IMR-90 (cell line): ENCODE data around the gene FSTL5. TPM values are rescaled to one million over a fixed set of nuclear protein-coding genes. Genes with fewer than 3 reads are reported as not detected.

Experiments used
- ATAC-seq: fragments of 200-7000 bp; cut with Tn5 transposase; 2 replicates; pipeline ENCODE4 v1.9.1; 2020; ENCODE audit warnings: low read depth, mild to moderate bottlenecking, moderate library complexity
- BruUV-seq: library from RNA; stranded (reverse); fragments of 400-500 nt; replicated peaks from 2 replicates; lab custom pipeline; 2021; lab: Mats Ljungman, UMichigan
- CTCF ChIA-PET: fragments of 300-600 bp; formaldehyde crosslinking; extraction: SDS; loops from one replicate; lab custom pipeline; 2021; ENCODE audit warnings: antibody characterized with exemption; lab: Yijun Ruan, JAX
- POLR2A ChIA-PET: fragments of 300-600 bp; sonication (Branson Sonifier 250); formaldehyde crosslinking; loops from one replicate; lab custom pipeline; 2022; ENCODE audit warnings: antibody characterized with exemption; ENCODE audit not compliant: unreplicated experiment; lab: Charles Lee
- DNase-seq: peaks from one replicate; pipeline ENCODE4 v3.0.0; 2013
- H2AFZ ChIP-seq: replicated peaks from 2 replicates; pipeline ENCODE3; 2013; ENCODE audit warnings: low read length, mild to moderate bottlenecking; ENCODE audit not compliant: poor library complexity
- H2AK5ac ChIP-seq: 2 replicates; pipeline ENCODE4 v1.6.1; 2013; ENCODE audit warnings: low read depth, low read length, inconsistent platforms
- H2AK9ac ChIP-seq: replicated peaks from 2 replicates; pipeline ENCODE3; 2013; ENCODE audit warnings: mild to moderate bottlenecking, low read depth, low read length, moderate library complexity; ENCODE audit not compliant: poor library complexity
- H2BK120ac ChIP-seq: 2 replicates; pipeline ENCODE4 v1.6.1; 2013; ENCODE audit warnings: low read depth, low read length, inconsistent platforms
- H2BK15ac ChIP-seq: 3 replicates; pipeline ENCODE4 v1.6.1; 2013; ENCODE audit warnings: low read depth, low read length, inconsistent platforms
- H2BK20ac ChIP-seq: 2 replicates; pipeline ENCODE4 v1.6.1; 2013; ENCODE audit warnings: low read depth, mild to moderate bottlenecking, inconsistent platforms, low read length, moderate library complexity
- H2BK5ac ChIP-seq: 2 replicates; pipeline ENCODE4 v1.6.1; 2013; ENCODE audit warnings: mild to moderate bottlenecking, low read depth, low read length, inconsistent platforms; ENCODE audit not compliant: poor library complexity, severe bottlenecking
- H3K14ac ChIP-seq: replicated peaks from 2 replicates; pipeline ENCODE4 v1.6.1; 2013; ENCODE audit warnings: low read depth, low read length, inconsistent platforms
- H3K18ac ChIP-seq: 2 replicates; pipeline ENCODE4 v1.6.1; 2013; ENCODE audit warnings: low read depth, low read length, control low read depth
- H3K23ac ChIP-seq: 2 replicates; pipeline ENCODE4 v1.6.1; 2013; ENCODE audit warnings: low read depth, low read length, inconsistent platforms
- H3K27ac ChIP-seq: 2 replicates; pipeline ENCODE4 v1.5.1; 2013; ENCODE audit warnings: mild to moderate bottlenecking, control low read depth, low read length; ENCODE audit not compliant: insufficient read depth
- H3K27me3 ChIP-seq: 2 replicates; pipeline ENCODE4 v1.6.1; 2013; ENCODE audit warnings: low read length; ENCODE audit not compliant: control insufficient read depth, insufficient read depth
- H3K36me3 ChIP-seq: 2 replicates; pipeline ENCODE4 v1.6.1; 2013; ENCODE audit warnings: low read length, mixed read lengths; ENCODE audit not compliant: control insufficient read depth, insufficient read depth
- H3K4ac ChIP-seq: 2 replicates; pipeline ENCODE4 v1.6.1; 2013; ENCODE audit warnings: low read depth, low read length, inconsistent platforms
- H3K4me1 ChIP-seq: 2 replicates; pipeline ENCODE4 v1.6.1; 2013; ENCODE audit warnings: low read length, mixed read lengths; ENCODE audit not compliant: control insufficient read depth, insufficient read depth
- H3K4me2 ChIP-seq: 2 replicates; pipeline ENCODE4 v1.6.1; 2013; ENCODE audit warnings: low read depth, mild to moderate bottlenecking, control low read depth, low read length, moderate library complexity
- H3K4me3 ChIP-seq: 2 replicates; pipeline ENCODE4 v1.5.1; 2013; ENCODE audit warnings: low read depth, mild to moderate bottlenecking, control low read depth, low read length, moderate library complexity; ENCODE audit not compliant: insufficient read depth
- H3K56ac ChIP-seq: 2 replicates; pipeline ENCODE4 v1.6.1; 2013; ENCODE audit warnings: low read length, inconsistent platforms; ENCODE audit not compliant: insufficient read depth; ENCODE audit errors: extremely low read depth
- H3K79me1 ChIP-seq, 2 experiments: 2 replicates each; pipeline ENCODE4 v1.6.1; 2013; ENCODE audit warnings: low read length in 2 of 2, inconsistent platforms in 1 of 2, low read depth in 1 of 2
- H3K9ac ChIP-seq: 2 replicates; pipeline ENCODE4 v1.6.1; 2013; ENCODE audit warnings: low read depth, low read length, control low read depth
- H3K9me1 ChIP-seq: 2 replicates; pipeline ENCODE4 v1.6.1; 2013; ENCODE audit warnings: low read length, inconsistent platforms; ENCODE audit not compliant: insufficient read depth
- H3K9me3 ChIP-seq: 2 replicates; pipeline ENCODE4 v1.6.1; 2013; ENCODE audit warnings: low read length; ENCODE audit not compliant: control insufficient read depth, insufficient read depth
- H4K20me1 ChIP-seq: 2 replicates; pipeline ENCODE4 v1.6.1; 2013; ENCODE audit warnings: low read length, inconsistent platforms; ENCODE audit not compliant: insufficient read depth
- H4K5ac ChIP-seq: 2 replicates; pipeline ENCODE4 v1.6.1; 2013; ENCODE audit warnings: mild to moderate bottlenecking, low read depth, low read length, control low read depth
- H4K8ac ChIP-seq, 2 experiments: 2 replicates each; pipeline ENCODE4 v1.6.1; 2013; ENCODE audit warnings: low read depth in 2 of 2, low read length in 2 of 2, control low read depth in 1 of 2, inconsistent platforms in 1 of 2
- H4K91ac ChIP-seq: 2 replicates; pipeline ENCODE4 v1.6.1; 2013; ENCODE audit warnings: low read depth, low read length, inconsistent platforms; ENCODE audit not compliant: insufficient read depth
- BHLHE40 ChIP-seq: fragments of 150-350 bp; IDR thresholded peaks from 2 replicates; pipeline ENCODE4 v1.6.1; 2016; ENCODE audit warnings: mild to moderate bottlenecking, low read depth, low read length
- CHD1 ChIP-seq: IDR thresholded peaks from 2 replicates; pipeline ENCODE4 v1.6.1; 2012; ENCODE audit warnings: low read depth, low read length, improper control_type of control experiment
- FOS ChIP-seq: fragments of 150-350 bp; IDR thresholded peaks from 2 replicates; pipeline ENCODE4 v1.6.1; 2016; ENCODE audit warnings: low read depth, low read length
- MAFK ChIP-seq: IDR thresholded peaks from 2 replicates; pipeline ENCODE4 v1.6.1; 2012; ENCODE audit warnings: low read depth, low read length, improper control_type of control experiment
- MXI1 ChIP-seq: IDR thresholded peaks from 2 replicates; pipeline ENCODE4 v1.6.1; 2012; ENCODE audit warnings: low read depth, mild to moderate bottlenecking, low read length, moderate library complexity, borderline replicate concordance
- NFE2L2 ChIP-seq: fragments of 150-350 bp; IDR thresholded peaks from 2 replicates; pipeline ENCODE4 v1.6.1; 2016; ENCODE audit warnings: low read depth, mild to moderate bottlenecking, low read length
- RAD21 ChIP-seq: IDR thresholded peaks from 2 replicates; pipeline ENCODE4 v1.6.1; 2012; ENCODE audit warnings: low read length, improper control_type of control experiment
- WGBS, 2 experiments: methylation state at CpG; one replicate each; pipeline versions ENCODE4 v1.1.5 to v1.1.7; 2013; ENCODE audit warnings: missing lambda C conversion rate in 2 of 2; ENCODE audit not compliant: insufficient read length in 1 of 2; ENCODE audit errors: extremely low coverage in 2 of 2; 5-methylcytosine and 5-hydroxymethylcytosine counted together
- dilution Hi-C: fragments of 300-500 bp; cut with HindIII; formaldehyde crosslinking; loops from one replicate; pipeline ENCODE4 v1.14.3; 2018; ENCODE audit warnings: low sequenced_read_pairs; ENCODE audit not compliant: unreplicated experiment
- in situ Hi-C: fragments of 300-500 bp; cut with MboI; formaldehyde crosslinking; loops from 3 replicates; pipeline ENCODE4 v1.14.3; 2019; ENCODE audit warnings: low sequenced_read_pairs, inconsistent platforms, mixed read lengths
- intact Hi-C: fragments of 100-400 bp; cut with micrococcal nuclease; formaldehyde crosslinking; loops from 2 replicates; pipeline ENCODE4 v1.10.0; 2022
- polyA plus RNA-seq, 3 experiments: library from polyadenylated mRNA; depleted of rRNA; stranded (reverse); fragments of >200 nt; gene quantifications; 2 replicates each; pipeline ENCODE4 v1.2.3, GENCODE V29; 2012; ENCODE audit warnings: low replicate concordance in 1 of 3
- total RNA-seq: library from RNA; depleted of rRNA; stranded (reverse); fragments of >200 nt; gene quantifications from 2 replicates; pipeline ENCODE4 v1.2.3, GENCODE V29; 2012
- TF ChIP-seq, protein P1 (sequence below): fragments of 150-350 bp; IDR thresholded peaks from 2 replicates; pipeline ENCODE4 v1.6.1; 2016; ENCODE audit warnings: low read depth, mild to moderate bottlenecking, low read length, moderate library complexity, borderline replicate concordance
- TF ChIP-seq, protein P2 (sequence below): fragments of 150-350 bp; IDR thresholded peaks from 2 replicates; pipeline ENCODE4 v1.6.1; 2017; ENCODE audit warnings: mild to moderate bottlenecking, antibody characterized with exemption, low read length, low read depth
- TF ChIP-seq, protein P3 (sequence below): conservative IDR thresholded peaks from 2 replicates; pipeline ENCODE4 v1.5.1; 2012; ENCODE audit warnings: mild to moderate bottlenecking, low read depth, low read length, improper control_type of control experiment

FSTL5 gene
- total and polyA plus RNA-seq, 2 of the 4 experiments (the other 2 are of a cell fraction): under 0.01 TPM; not detected in 1

DNA sequence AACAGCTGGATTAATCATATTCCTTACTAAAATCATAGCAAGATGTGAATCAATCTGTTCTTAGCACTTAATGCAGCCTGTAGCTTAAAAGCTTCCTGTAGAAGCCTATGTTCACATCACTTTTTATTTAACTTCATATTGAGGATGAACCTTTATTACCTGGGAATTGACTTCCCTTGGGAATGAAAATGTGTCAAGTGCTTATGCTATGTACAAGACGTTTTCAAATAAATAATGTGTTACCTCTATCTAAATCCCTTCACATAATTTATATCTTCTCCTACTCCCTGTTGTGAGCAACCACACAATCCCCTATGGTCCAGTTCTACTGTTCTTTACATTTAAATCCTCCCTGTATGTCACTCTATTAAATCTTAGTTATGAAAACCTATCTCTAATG lies 633.1 kb downstream of the FSTL5 start:
- Histone ChIP-seq H3K27ac (no peak overlapping the region), H4K8ac (no peak overlapping the region), H3K27me3 (no peaks in the 10 kb centered on the region), H2AK5ac (no peak overlapping the region), H3K4ac (no peak overlapping the region), H3K4me3 (no peak overlapping the region), H2BK120ac (no peak overlapping the region), H3K56ac (no peak overlapping the region), H3K4me2 (no peak overlapping the region), H3K14ac (no peak overlapping the region), H2BK20ac (no peak overlapping the region), H3K36me3 (no peaks in the 10 kb centered on the region), H3K9me1 (no peaks in the 10 kb centered on the region), H2AK9ac (no peak overlapping the region), H3K9ac (no peak overlapping the region), H2BK5ac (no peak overlapping the region), H3K79me1 (no peaks in the 10 kb centered on the region), H4K5ac (no peak overlapping the region), H3K18ac (no peak overlapping the region), H4K20me1 (no peaks in the 10 kb centered on the region), H2AFZ (no peak overlapping the region), H4K91ac (no peak overlapping the region), H3K23ac (no peak overlapping the region), H3K9me3 (no peaks in the 10 kb centered on the region), H3K4me1 (no peaks in the 10 kb centered on the region), H2BK15ac (no peak overlapping the region)
- in situ Hi-C loops: no loop called here
- no TSS peak for BruUV-seq
- DNase-seq (no peak), ATAC-seq (no peak)
- no CpG with 5 or more reads among the region's 1 CpG for WGBS, 2 experiments
- no peak for TF ChIP-seq MAFK
- no peak for TF ChIP-seq MXI1
- TF ChIP-seq RAD21: no peak
- TF ChIP-seq, protein P1, sequence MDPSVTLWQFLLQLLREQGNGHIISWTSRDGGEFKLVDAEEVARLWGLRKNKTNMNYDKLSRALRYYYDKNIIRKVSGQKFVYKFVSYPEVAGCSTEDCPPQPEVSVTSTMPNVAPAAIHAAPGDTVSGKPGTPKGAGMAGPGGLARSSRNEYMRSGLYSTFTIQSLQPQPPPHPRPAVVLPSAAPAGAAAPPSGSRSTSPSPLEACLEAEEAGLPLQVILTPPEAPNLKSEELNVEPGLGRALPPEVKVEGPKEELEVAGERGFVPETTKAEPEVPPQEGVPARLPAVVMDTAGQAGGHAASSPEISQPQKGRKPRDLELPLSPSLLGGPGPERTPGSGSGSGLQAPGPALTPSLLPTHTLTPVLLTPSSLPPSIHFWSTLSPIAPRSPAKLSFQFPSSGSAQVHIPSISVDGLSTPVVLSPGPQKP: no peak
- no peak for TF ChIP-seq FOS
- TF ChIP-seq, protein P2, sequence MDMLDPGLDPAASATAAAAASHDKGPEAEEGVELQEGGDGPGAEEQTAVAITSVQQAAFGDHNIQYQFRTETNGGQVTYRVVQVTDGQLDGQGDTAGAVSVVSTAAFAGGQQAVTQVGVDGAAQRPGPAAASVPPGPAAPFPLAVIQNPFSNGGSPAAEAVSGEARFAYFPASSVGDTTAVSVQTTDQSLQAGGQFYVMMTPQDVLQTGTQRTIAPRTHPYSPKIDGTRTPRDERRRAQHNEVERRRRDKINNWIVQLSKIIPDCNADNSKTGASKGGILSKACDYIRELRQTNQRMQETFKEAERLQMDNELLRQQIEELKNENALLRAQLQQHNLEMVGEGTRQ: no peak
- no peak for TF ChIP-seq BHLHE40
- TF ChIP-seq, protein P3, sequence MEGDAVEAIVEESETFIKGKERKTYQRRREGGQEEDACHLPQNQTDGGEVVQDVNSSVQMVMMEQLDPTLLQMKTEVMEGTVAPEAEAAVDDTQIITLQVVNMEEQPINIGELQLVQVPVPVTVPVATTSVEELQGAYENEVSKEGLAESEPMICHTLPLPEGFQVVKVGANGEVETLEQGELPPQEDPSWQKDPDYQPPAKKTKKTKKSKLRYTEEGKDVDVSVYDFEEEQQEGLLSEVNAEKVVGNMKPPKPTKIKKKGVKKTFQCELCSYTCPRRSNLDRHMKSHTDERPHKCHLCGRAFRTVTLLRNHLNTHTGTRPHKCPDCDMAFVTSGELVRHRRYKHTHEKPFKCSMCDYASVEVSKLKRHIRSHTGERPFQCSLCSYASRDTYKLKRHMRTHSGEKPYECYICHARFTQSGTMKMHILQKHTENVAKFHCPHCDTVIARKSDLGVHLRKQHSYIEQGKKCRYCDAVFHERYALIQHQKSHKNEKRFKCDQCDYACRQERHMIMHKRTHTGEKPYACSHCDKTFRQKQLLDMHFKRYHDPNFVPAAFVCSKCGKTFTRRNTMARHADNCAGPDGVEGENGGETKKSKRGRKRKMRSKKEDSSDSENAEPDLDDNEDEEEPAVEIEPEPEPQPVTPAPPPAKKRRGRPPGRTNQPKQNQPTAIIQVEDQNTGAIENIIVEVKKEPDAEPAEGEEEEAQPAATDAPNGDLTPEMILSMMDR: no peak
- no peak for TF ChIP-seq CHD1
- TF ChIP-seq NFE2L2: no peak
- ChIA-PET POLR2A (no interaction called here), CTCF (no interaction called here)
- intact Hi-C loops: no loop called here
- dilution Hi-C loops: no loop called here
